Liver (tissue), 9 donors: Measurements from ENCODE around the gene TRPV4. TPM values are rescaled to one million over a fixed set of nuclear protein-coding genes. Genes with fewer than 3 reads are reported as not detected.

Experiments used
- DNase-seq: peaks from one replicate; pipeline ENCODE4 v3.0.0-alpha.2; 2017; ENCODE audit warnings: low spot score
- H3K27ac ChIP-seq, 2 donors: one replicate each; pipeline ENCODE4 v1.7.0; 2013; ENCODE audit warnings: inconsistent platforms in 2 of 2, low read length in 2 of 2, control low read depth in 1 of 2, low read depth in 1 of 2, mild to moderate bottlenecking in 1 of 2
- H3K27me3 ChIP-seq, 4 donors: one replicate each; pipeline versions ENCODE4 v1.6.1 to v1.7.0; 2013; ENCODE audit warnings: low read length in 3 of 4, inconsistent platforms in 1 of 4, mild to moderate bottlenecking in 1 of 4, moderate library complexity in 1 of 4; ENCODE audit not compliant: control insufficient read depth in 4 of 4, insufficient read depth in 4 of 4
- H3K36me3 ChIP-seq, 4 donors: one replicate each; pipeline versions ENCODE4 v1.6.1 to v1.7.0; 2013; ENCODE audit warnings: low read length in 3 of 4, mild to moderate bottlenecking in 3 of 4, low read depth in 1 of 4, moderate library complexity in 1 of 4; ENCODE audit not compliant: control insufficient read depth in 4 of 4, insufficient read depth in 3 of 4
- H3K4me1 ChIP-seq, 4 donors: one replicate each; pipeline versions ENCODE4 v1.6.1 to v1.7.0; 2013; ENCODE audit warnings: low read length in 3 of 4, mild to moderate bottlenecking in 3 of 4, moderate library complexity in 1 of 4; ENCODE audit not compliant: control insufficient read depth in 4 of 4, insufficient read depth in 4 of 4
- H3K4me3 ChIP-seq, 3 donors: one replicate each; pipeline versions ENCODE4 v1.6.1 to v1.7.0; 2013; ENCODE audit warnings: low read length in 3 of 3, control low read depth in 1 of 3, low read depth in 1 of 3, mild to moderate bottlenecking in 1 of 3
- H3K9ac ChIP-seq, 2 donors: one replicate each; pipeline ENCODE4 v1.7.0; 2013; ENCODE audit warnings: low read length in 2 of 2, mild to moderate bottlenecking in 2 of 2, moderate library complexity in 2 of 2, control low read depth in 1 of 2, low read depth in 1 of 2
- H3K9me3 ChIP-seq, 4 donors: one replicate each; pipeline versions ENCODE4 v1.6.1 to v1.7.0; 2013; ENCODE audit warnings: low read length in 3 of 4; ENCODE audit not compliant: control insufficient read depth in 4 of 4
- FOXA1 ChIP-seq: IDR thresholded peaks from 2 replicates; pipeline ENCODE4 v1.6.1; 2016; ENCODE audit warnings: antibody characterized with exemption
- FOXA2 ChIP-seq: IDR thresholded peaks from 2 replicates; pipeline ENCODE4 v1.6.1; 2016; ENCODE audit warnings: antibody characterized with exemption
- GABPA ChIP-seq, 2 donors: IDR thresholded peaks in 1 of 2; conservative IDR thresholded peaks in 1 of 2; 2 replicates each; pipeline ENCODE4 v1.6.1; 2016; ENCODE audit warnings: antibody characterized with exemption in 2 of 2, mild to moderate bottlenecking in 1 of 2, moderate library complexity in 1 of 2
- HNF4G ChIP-seq: IDR thresholded peaks from 2 replicates; pipeline ENCODE4 v1.6.1; 2016; ENCODE audit warnings: antibody characterized with exemption
- JUND ChIP-seq, 2 donors: IDR thresholded peaks; 2 replicates each; pipeline ENCODE4 v1.6.1; 2016; ENCODE audit warnings: antibody characterized with exemption in 2 of 2
- RAD21 ChIP-seq, 2 donors: IDR thresholded peaks; 2 replicates each; pipeline ENCODE4 v1.6.1; 2016; ENCODE audit warnings: antibody characterized with exemption in 2 of 2, mild to moderate bottlenecking in 2 of 2
- RXRA ChIP-seq, 2 donors: IDR thresholded peaks; 2 replicates each; pipeline ENCODE4 v1.6.1; 2017 to 2018; ENCODE audit warnings: antibody characterized with exemption in 2 of 2, mild to moderate bottlenecking in 1 of 2
- SP1 ChIP-seq: IDR thresholded peaks from 2 replicates; pipeline ENCODE4 v1.6.1; 2018; ENCODE audit warnings: antibody characterized with exemption, mild to moderate bottlenecking
- TAF1 ChIP-seq: conservative IDR thresholded peaks from 2 replicates; pipeline ENCODE4 v1.6.1; 2016; ENCODE audit warnings: antibody characterized with exemption, mild to moderate bottlenecking
- YY1 ChIP-seq: IDR thresholded peaks from 2 replicates; pipeline ENCODE4 v1.6.1; 2016; ENCODE audit warnings: antibody characterized with exemption, mild to moderate bottlenecking
- WGBS: extraction: QIAGEN DNeasy Blood & Tissue Kit; methylation state at CpG from one replicate; pipeline ENCODE4 v1.1.7; 2013; 5-methylcytosine and 5-hydroxymethylcytosine counted together
- polyA plus RNA-seq, 2 donors: library from polyadenylated mRNA; stranded (reverse) in 1 of 2; unstranded in 1 of 2; fragments of 200-250 nt in 1 of 2; fragments of >200 nt in 1 of 2; fragmentation: Nextera tagmentation in 1 of 2; extraction: Ambion mirVana in 1 of 2; gene quantifications; one replicate each; pipeline versions ENCODE4 v1.2.1 to v1.2.3, GENCODE V29; 2013 to 2015
- total RNA-seq, 2 donors: library from RNA; depleted of rRNA; stranded (reverse); fragments of >200 nt; gene quantifications; one replicate each; pipeline ENCODE4 v1.2.3, GENCODE V29; 2014
- TF ChIP-seq, protein P1 (sequence below): fragments of 150-350 bp; IDR thresholded peaks from 2 replicates; pipeline ENCODE4 v1.5.1; 2017; ENCODE audit warnings: improper control_type of control experiment, low read depth, low read length; ENCODE audit not compliant: missing input control
- TF ChIP-seq, protein P2 (sequence below): IDR thresholded peaks from 2 replicates; pipeline ENCODE4 v1.6.1; 2016; ENCODE audit warnings: antibody characterized with exemption
- TF ChIP-seq, protein P3 (sequence below): IDR thresholded peaks from 2 replicates; pipeline ENCODE4 v1.6.1; 2016; ENCODE audit warnings: antibody characterized with exemption
- donor health status: healthy.
- donor health status: healthy.
- donor health status: healthy.
- donor health status: healthy.
- donor health status: healthy.

Gene TRPV4
- total and polyA plus RNA-seq, 4 donors: 1.3 to 9.6 (median 3.9) TPM

DNA sequence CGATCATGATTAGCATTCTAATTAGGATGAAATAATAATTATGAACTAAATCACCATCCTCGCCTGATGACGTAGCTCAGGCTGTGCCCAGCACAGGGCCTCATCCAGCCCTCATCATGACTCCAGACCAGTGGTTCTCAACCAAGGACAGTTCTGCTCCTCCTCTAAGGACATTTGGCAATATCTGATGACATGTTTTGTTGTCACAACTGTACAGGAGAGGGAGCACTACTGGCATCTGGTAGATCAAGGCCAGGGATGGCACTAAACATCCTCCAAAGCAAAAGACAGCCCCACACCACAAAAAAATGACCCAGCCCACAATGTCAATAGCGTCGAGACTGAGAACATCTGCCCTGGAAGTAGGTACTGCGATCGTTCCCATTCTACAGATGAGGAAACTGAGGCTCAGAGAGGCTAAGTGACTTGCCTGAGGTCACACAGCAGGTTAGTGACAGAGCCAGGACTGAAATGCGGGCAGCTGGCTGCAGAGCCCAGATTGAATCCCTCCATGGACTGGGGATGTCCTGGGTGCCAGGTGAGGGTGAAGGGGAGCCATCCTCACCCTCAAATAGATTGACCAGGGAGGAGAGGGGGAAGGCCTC lies 15.5 kb downstream of the TRPV4 start:
- Histone ChIP-seq H3K36me3 (peaks cover 0 to 19% (median 9%) of the 10 kb centered on the region in 4 donors), H3K9ac (no peak overlapping the region), H3K27me3 (no peaks in the 10 kb centered on the region), H3K27ac (no peak overlapping the region), H3K4me3 (no peak overlapping the region), H3K4me1 (peaks cover 0 to 13% (median 7%) of the 10 kb centered on the region in 4 donors), H3K9me3 (no peaks in the 10 kb centered on the region)
- 95% methylated on average over 8 of the region's 8 CpGs for whole genome bisulfite sequencing
- DNase-seq: no peak
- TF ChIP-seq RAD21 (IDR thresholded peaks at IDR 0.05): no peak
- TF ChIP-seq YY1: no peak
- TF ChIP-seq, protein P1, sequence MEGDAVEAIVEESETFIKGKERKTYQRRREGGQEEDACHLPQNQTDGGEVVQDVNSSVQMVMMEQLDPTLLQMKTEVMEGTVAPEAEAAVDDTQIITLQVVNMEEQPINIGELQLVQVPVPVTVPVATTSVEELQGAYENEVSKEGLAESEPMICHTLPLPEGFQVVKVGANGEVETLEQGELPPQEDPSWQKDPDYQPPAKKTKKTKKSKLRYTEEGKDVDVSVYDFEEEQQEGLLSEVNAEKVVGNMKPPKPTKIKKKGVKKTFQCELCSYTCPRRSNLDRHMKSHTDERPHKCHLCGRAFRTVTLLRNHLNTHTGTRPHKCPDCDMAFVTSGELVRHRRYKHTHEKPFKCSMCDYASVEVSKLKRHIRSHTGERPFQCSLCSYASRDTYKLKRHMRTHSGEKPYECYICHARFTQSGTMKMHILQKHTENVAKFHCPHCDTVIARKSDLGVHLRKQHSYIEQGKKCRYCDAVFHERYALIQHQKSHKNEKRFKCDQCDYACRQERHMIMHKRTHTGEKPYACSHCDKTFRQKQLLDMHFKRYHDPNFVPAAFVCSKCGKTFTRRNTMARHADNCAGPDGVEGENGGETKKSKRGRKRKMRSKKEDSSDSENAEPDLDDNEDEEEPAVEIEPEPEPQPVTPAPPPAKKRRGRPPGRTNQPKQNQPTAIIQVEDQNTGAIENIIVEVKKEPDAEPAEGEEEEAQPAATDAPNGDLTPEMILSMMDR: no peak
- TF ChIP-seq, protein P2, sequence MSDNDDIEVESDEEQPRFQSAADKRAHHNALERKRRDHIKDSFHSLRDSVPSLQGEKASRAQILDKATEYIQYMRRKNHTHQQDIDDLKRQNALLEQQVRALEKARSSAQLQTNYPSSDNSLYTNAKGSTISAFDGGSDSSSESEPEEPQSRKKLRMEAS: no peak
- no peak for TF ChIP-seq FOXA1
- TF ChIP-seq TAF1: no peak
- TF ChIP-seq HNF4G: no peak
- no peak for TF ChIP-seq RXRA (IDR thresholded peaks at IDR 0.05)
- TF ChIP-seq JUND (IDR thresholded peaks at IDR 0.05): no peak
- TF ChIP-seq FOXA2: no peak
- TF ChIP-seq, protein P3, sequence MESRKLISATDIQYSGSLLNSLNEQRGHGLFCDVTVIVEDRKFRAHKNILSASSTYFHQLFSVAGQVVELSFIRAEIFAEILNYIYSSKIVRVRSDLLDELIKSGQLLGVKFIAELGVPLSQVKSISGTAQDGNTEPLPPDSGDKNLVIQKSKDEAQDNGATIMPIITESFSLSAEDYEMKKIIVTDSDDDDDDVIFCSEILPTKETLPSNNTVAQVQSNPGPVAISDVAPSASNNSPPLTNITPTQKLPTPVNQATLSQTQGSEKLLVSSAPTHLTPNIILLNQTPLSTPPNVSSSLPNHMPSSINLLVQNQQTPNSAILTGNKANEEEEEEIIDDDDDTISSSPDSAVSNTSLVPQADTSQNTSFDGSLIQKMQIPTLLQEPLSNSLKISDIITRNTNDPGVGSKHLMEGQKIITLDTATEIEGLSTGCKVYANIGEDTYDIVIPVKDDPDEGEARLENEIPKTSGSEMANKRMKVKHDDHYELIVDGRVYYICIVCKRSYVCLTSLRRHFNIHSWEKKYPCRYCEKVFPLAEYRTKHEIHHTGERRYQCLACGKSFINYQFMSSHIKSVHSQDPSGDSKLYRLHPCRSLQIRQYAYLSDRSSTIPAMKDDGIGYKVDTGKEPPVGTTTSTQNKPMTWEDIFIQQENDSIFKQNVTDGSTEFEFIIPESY: no peak
- TF ChIP-seq SP1: no peak

DNA sequence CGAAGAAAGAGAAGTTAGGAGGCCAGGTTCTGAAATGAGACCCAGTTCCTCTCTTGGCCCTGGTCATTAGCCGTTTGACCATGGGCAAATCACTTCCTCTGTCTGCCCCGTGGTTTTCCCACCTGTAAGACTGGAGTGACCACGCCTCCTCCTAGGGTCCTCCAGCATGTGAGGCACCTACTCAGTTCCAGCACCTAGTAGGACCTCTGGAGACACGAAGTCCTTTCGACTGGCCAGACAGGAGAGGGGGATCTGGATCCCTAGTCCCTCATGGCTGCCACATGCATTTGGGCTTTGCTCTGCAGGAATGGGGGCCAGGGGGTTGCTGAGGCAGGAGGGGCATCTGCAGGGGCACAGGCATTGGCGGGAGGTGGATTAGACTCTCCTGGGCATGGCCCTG lies 16.3 kb downstream of the TRPV4 start:
- H3K4me1 ChIP-seq: peaks cover 0 to 6% (median 3%) of the 10 kb centered on the region in 4 donors
- peaks cover 0 to 28% (median 12%) of the 10 kb centered on the region in 4 donors for H3K36me3 ChIP-seq
- H3K9me3 ChIP-seq: no peaks in the 10 kb centered on the region
- H3K9ac ChIP-seq: no peak overlapping the region
- TF ChIP-seq TAF1 (no peak), FOXA1 (no peak), JUND (IDR thresholded peaks at IDR 0.05) (no peak), RAD21 (IDR thresholded peaks at IDR 0.05) (no peak), GABPA (IDR thresholded peaks at IDR 0.05 in 1 of 2, conservative IDR thresholded peaks at IDR 0.05 in 1 of 2) (no peak), YY1 (no peak), FOXA2 (no peak)
- TF ChIP-seq, protein P1: no peak
- no peak overlapping the region for H3K4me3 ChIP-seq
- H3K27me3 ChIP-seq: no peaks in the 10 kb centered on the region
- 88% methylated on average over 7 of the region's 7 CpGs for WGBS
- H3K27ac ChIP-seq: no peak overlapping the region
- no peak for DNase-seq
